Mammary epithelial cell (primary cell): ENCODE results near the gene RUNX1.
"Not testable (repeated sequence)": the region's sequence is repeated elsewhere in the genome, so short reads cannot be mapped to it uniquely, and the experiment has no call there.

Experiments used
- CTCF ChIP-seq, 2 donors: IDR thresholded peaks in 1 of 2; conservative IDR thresholded peaks in 1 of 2; 2 replicates each; pipeline ENCODE4 v1.5.1; 2011 to 2012; ENCODE audit warnings: inconsistent platforms in 2 of 2, low read length in 2 of 2, mild to moderate bottlenecking in 2 of 2, control low read depth in 1 of 2, low read depth in 1 of 2; ENCODE audit not compliant: insufficient read depth in 1 of 2; ENCODE audit errors: extremely low read depth in 1 of 2
- EZH2 ChIP-seq: IDR thresholded peaks from 2 replicates; pipeline ENCODE4 v1.6.1; 2012; ENCODE audit warnings: low read length, inconsistent platforms, borderline replicate concordance

GRCh38 chr21:34993521-34993921, 55.6 kb downstream of the RUNX1 start:
- TF ChIP-seq CTCF (conservative IDR thresholded peaks at IDR 0.05 in 1 of 2, IDR thresholded peaks at IDR 0.05 in 1 of 2; ENCODE audit: extremely low read depth in 1 of 2, insufficient read depth in 1 of 2, low read depth in 1 of 2, low read length in 2 of 2); EZH2: not testable (repeated sequence)
